Neural cell (in vitro differentiated cells): Measurements from ENCODE around the gene ACSL5. TPM values are rescaled to one million over a fixed set of nuclear protein-coding genes. Genes with fewer than 3 reads are reported as not detected.

Experiments used
- H2AFZ ChIP-seq: fragments of 200-600, 300-800 bp; sonication (generic), shearing (Covaris generic); 2 replicates; pipeline ENCODE4 v1.6.0; 2014; ENCODE audit warnings: low read depth, mild to moderate bottlenecking, antibody characterized with exemption, low read length, moderate library complexity
- H3F3A ChIP-seq: fragments of 200-600 bp; shearing (Covaris generic); 2 replicates; pipeline ENCODE4 v1.6.1; 2016; ENCODE audit warnings: mild to moderate bottlenecking, moderate library complexity, mixed read lengths, antibody characterized with exemption, low read length; ENCODE audit not compliant: insufficient read depth, poor library complexity, severe bottlenecking
- H3K27ac ChIP-seq: fragments of 200-600, 300-800 bp; sonication (generic), shearing (Covaris generic); 2 replicates; pipeline ENCODE4 v1.5.1; 2014; ENCODE audit warnings: mild to moderate bottlenecking, low read length, moderate library complexity
- H3K27me3 ChIP-seq: fragments of 300-800, 200-600 bp; sonication (generic), shearing (Covaris generic); 2 replicates; pipeline ENCODE4 v1.6.0; 2014; ENCODE audit warnings: mild to moderate bottlenecking, low read depth, low read length, moderate library complexity; ENCODE audit not compliant: insufficient read depth
- H3K36me3 ChIP-seq: fragments of 300-800, 200-600 bp; sonication (generic), shearing (Covaris generic); 2 replicates; pipeline ENCODE4 v1.5.1; 2014; ENCODE audit warnings: mild to moderate bottlenecking, antibody characterized with exemption, low read length, moderate library complexity; ENCODE audit not compliant: insufficient read depth
- H3K4me2 ChIP-seq: fragments of 300-800, 200-600 bp; sonication (generic), shearing (Covaris generic); 2 replicates; pipeline ENCODE4 v1.6.0; 2014; ENCODE audit warnings: mild to moderate bottlenecking, low read length
- H3K4me3 ChIP-seq: fragments of 300-800, 200-600 bp; sonication (generic), shearing (Covaris generic); 2 replicates; pipeline ENCODE4 v1.5.1; 2014; ENCODE audit warnings: mild to moderate bottlenecking, low read length, moderate library complexity
- H3K79me2 ChIP-seq: fragments of 200-600 bp; shearing (Covaris generic); replicated peaks from 2 replicates; pipeline ENCODE4 v1.6.0; 2014; ENCODE audit warnings: mild to moderate bottlenecking, low read length, moderate library complexity; ENCODE audit not compliant: insufficient read depth
- H3K9ac ChIP-seq: fragments of 300-800, 200-600 bp; sonication (generic), shearing (Covaris generic); 2 replicates; pipeline ENCODE4 v1.6.1; 2016; ENCODE audit warnings: mild to moderate bottlenecking, low read length, mixed read lengths
- H3K9me2 ChIP-seq: fragments of 200-600 bp; shearing (Covaris generic); 2 replicates; pipeline ENCODE4 v1.6.1; 2016; ENCODE audit warnings: mild to moderate bottlenecking, low read length, mixed read lengths; ENCODE audit not compliant: insufficient read depth
- H3K9me3 ChIP-seq: fragments of 200-600, 300-800 bp; sonication (generic), shearing (Covaris generic); 2 replicates; pipeline ENCODE4 v1.6.1; 2016; ENCODE audit warnings: mild to moderate bottlenecking, mixed run types, low read length, moderate library complexity, mixed read lengths
- H4K20me1 ChIP-seq: fragments of 200-600 bp; shearing (Covaris generic); 2 replicates; pipeline ENCODE4 v1.6.1; 2016; ENCODE audit warnings: mild to moderate bottlenecking, mixed run types; ENCODE audit not compliant: insufficient read depth
- EP300 ChIP-seq: fragments of 450-650 bp; conservative IDR thresholded peaks from 2 replicates; pipeline ENCODE4 v1.6.1; 2014; ENCODE audit warnings: antibody characterized with exemption, mild to moderate bottlenecking, moderate library complexity; ENCODE audit not compliant: poor library complexity, severe bottlenecking
- EZH2 ChIP-seq: fragments of 200-600, 300-800 bp; shearing (Covaris generic), sonication (generic); IDR thresholded peaks from 2 replicates; pipeline ENCODE4 v1.6.1; 2014; ENCODE audit warnings: antibody characterized with exemption, low read length, borderline replicate concordance, mild to moderate bottlenecking; ENCODE audit not compliant: insufficient read depth, poor library complexity, severe bottlenecking
- MXI1 ChIP-seq: fragments of 450-650 bp; conservative IDR thresholded peaks from 2 replicates; pipeline ENCODE4 v1.6.1; 2014; ENCODE audit warnings: antibody characterized with exemption, mild to moderate bottlenecking; ENCODE audit not compliant: poor library complexity, severe bottlenecking
- POLR2AphosphoS5 ChIP-seq: IDR thresholded peaks from 2 replicates; pipeline ENCODE4 v1.6.1; 2012
- RAD21 ChIP-seq: fragments of 450-650 bp; conservative IDR thresholded peaks from 2 replicates; pipeline ENCODE4 v1.6.1; 2014; ENCODE audit warnings: antibody characterized with exemption, mild to moderate bottlenecking, moderate library complexity
- SMC3 ChIP-seq: fragments of 450-650 bp; conservative IDR thresholded peaks from 2 replicates; pipeline ENCODE4 v1.6.1; 2014; ENCODE audit warnings: antibody characterized with exemption, mild to moderate bottlenecking, moderate library complexity; ENCODE audit not compliant: poor library complexity
- TAF1 ChIP-seq: IDR thresholded peaks from 2 replicates; pipeline ENCODE4 v1.6.1; 2012; ENCODE audit warnings: low read depth
- polyA minus RNA-seq: library from RNA; depleted of rRNA, polyadenylated mRNA; stranded (reverse); fragments of >200 nt; gene quantifications from 2 replicates; pipeline ENCODE4 v1.2.3, GENCODE V29; 2014
- polyA plus RNA-seq: library from polyadenylated mRNA; depleted of rRNA; stranded (reverse); fragments of >200 nt; gene quantifications from 2 replicates; pipeline ENCODE4 v1.2.3, GENCODE V29; 2014
- TF ChIP-seq, protein P1 (sequence below): IDR thresholded peaks from 2 replicates; pipeline ENCODE4 v1.6.1; 2012; ENCODE audit warnings: borderline replicate concordance
- TF ChIP-seq, protein P2 (sequence below): fragments of 450-650 bp; IDR thresholded peaks from 2 replicates; pipeline ENCODE4 v1.5.1; 2014; ENCODE audit warnings: antibody characterized with exemption, mild to moderate bottlenecking, moderate library complexity; ENCODE audit not compliant: poor library complexity, severe bottlenecking

ACSL5 gene, protein sequence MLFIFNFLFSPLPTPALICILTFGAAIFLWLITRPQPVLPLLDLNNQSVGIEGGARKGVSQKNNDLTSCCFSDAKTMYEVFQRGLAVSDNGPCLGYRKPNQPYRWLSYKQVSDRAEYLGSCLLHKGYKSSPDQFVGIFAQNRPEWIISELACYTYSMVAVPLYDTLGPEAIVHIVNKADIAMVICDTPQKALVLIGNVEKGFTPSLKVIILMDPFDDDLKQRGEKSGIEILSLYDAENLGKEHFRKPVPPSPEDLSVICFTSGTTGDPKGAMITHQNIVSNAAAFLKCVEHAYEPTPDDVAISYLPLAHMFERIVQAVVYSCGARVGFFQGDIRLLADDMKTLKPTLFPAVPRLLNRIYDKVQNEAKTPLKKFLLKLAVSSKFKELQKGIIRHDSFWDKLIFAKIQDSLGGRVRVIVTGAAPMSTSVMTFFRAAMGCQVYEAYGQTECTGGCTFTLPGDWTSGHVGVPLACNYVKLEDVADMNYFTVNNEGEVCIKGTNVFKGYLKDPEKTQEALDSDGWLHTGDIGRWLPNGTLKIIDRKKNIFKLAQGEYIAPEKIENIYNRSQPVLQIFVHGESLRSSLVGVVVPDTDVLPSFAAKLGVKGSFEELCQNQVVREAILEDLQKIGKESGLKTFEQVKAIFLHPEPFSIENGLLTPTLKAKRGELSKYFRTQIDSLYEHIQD
- polyA plus RNA-seq (not detected in 2 replicates), polyA minus RNA-seq (not detected in 2 replicates)

DNA sequence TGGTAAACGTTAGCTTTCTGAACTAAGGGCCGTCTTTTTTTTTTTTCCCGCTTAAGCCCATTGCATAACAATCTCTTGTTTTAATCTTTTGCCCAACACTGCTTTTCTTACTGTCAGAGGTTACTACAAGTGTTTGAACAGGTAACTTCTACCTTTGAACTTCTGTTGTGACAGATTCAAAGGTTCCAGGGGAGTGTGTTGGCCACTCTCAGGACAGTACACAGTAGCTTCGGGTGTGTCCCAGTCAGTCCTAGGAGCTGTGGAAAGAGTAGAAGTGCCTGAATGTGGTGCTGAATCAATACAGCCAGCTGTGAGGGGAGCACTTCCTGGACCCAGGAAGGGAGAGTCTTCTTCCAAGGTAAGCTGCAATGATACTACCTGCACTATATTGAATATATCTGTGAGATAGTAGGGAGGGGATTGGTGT, at the start of gene ACSL5:
Gene ACSL5, plus strand, starts transcription at position 205 of the 427 bp plus-strand sequence. CDS start 20,831 bp downstream, outside the sequence.
- Histone ChIP-seq H3K79me2 (no peaks in the 10 kb centered on the region), H3F3A (no peaks in the 10 kb centered on the region), H3K27ac (no peak within 1 kb of the TSS), H3K36me3 (no peaks in the 10 kb centered on the region), H3K4me2 (no peak within 1 kb of the TSS), H3K9me3 (no peaks in the 10 kb centered on the region), H2AFZ (no peak within 1 kb of the TSS), H4K20me1 (no peaks in the 10 kb centered on the region), H3K9me2 (no peaks in the 10 kb centered on the region), H3K9ac (no peak within 1 kb of the TSS), H3K27me3 (no peaks in the 10 kb centered on the region), H3K4me3 (no peak within 1 kb of the TSS)
- TF ChIP-seq, protein P1, sequence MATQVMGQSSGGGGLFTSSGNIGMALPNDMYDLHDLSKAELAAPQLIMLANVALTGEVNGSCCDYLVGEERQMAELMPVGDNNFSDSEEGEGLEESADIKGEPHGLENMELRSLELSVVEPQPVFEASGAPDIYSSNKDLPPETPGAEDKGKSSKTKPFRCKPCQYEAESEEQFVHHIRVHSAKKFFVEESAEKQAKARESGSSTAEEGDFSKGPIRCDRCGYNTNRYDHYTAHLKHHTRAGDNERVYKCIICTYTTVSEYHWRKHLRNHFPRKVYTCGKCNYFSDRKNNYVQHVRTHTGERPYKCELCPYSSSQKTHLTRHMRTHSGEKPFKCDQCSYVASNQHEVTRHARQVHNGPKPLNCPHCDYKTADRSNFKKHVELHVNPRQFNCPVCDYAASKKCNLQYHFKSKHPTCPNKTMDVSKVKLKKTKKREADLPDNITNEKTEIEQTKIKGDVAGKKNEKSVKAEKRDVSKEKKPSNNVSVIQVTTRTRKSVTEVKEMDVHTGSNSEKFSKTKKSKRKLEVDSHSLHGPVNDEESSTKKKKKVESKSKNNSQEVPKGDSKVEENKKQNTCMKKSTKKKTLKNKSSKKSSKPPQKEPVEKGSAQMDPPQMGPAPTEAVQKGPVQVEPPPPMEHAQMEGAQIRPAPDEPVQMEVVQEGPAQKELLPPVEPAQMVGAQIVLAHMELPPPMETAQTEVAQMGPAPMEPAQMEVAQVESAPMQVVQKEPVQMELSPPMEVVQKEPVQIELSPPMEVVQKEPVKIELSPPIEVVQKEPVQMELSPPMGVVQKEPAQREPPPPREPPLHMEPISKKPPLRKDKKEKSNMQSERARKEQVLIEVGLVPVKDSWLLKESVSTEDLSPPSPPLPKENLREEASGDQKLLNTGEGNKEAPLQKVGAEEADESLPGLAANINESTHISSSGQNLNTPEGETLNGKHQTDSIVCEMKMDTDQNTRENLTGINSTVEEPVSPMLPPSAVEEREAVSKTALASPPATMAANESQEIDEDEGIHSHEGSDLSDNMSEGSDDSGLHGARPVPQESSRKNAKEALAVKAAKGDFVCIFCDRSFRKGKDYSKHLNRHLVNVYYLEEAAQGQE = no peak
- TF ChIP-seq POLR2AphosphoS5 (no peak), EP300 (no peak)

DNA sequence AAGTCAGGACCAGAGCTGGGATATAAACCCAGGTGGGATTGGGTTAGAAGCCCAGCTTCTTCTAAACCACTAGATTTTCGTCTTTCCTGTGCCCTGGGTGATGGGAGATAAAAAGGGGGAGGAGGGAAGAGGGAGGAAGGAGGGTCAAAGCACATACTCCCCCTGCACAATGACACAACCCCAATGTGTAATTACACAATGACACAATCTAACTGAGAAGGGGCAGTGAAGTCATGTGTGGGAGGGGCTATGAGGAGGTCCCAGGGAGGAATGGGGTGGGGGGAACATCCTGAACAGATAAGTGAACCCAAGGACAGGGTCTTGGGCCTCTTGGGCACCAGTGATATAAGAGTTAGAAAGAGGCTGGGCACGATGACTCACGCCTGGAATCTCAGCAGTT, 46.2 kb upstream of the ACSL5 start:
- no peak overlapping the region for H2AFZ ChIP-seq
- H3K9me2 ChIP-seq = no peaks in the 10 kb centered on the region
- no peak overlapping the region for H3K27ac ChIP-seq
- H3F3A ChIP-seq = no peaks in the 10 kb centered on the region
- no peak overlapping the region for H3K4me2 ChIP-seq
- no peak overlapping the region for H3K4me3 ChIP-seq
- H3K27me3 ChIP-seq = no peaks in the 10 kb centered on the region
- H3K9ac ChIP-seq = no peak overlapping the region
- no peaks in the 10 kb centered on the region for H3K9me3 ChIP-seq
- no peak for TF ChIP-seq MXI1
- TF ChIP-seq TAF1 = no peak
- TF ChIP-seq, protein P1 = no peak
- no peak for TF ChIP-seq RAD21
- TF ChIP-seq, protein P2, sequence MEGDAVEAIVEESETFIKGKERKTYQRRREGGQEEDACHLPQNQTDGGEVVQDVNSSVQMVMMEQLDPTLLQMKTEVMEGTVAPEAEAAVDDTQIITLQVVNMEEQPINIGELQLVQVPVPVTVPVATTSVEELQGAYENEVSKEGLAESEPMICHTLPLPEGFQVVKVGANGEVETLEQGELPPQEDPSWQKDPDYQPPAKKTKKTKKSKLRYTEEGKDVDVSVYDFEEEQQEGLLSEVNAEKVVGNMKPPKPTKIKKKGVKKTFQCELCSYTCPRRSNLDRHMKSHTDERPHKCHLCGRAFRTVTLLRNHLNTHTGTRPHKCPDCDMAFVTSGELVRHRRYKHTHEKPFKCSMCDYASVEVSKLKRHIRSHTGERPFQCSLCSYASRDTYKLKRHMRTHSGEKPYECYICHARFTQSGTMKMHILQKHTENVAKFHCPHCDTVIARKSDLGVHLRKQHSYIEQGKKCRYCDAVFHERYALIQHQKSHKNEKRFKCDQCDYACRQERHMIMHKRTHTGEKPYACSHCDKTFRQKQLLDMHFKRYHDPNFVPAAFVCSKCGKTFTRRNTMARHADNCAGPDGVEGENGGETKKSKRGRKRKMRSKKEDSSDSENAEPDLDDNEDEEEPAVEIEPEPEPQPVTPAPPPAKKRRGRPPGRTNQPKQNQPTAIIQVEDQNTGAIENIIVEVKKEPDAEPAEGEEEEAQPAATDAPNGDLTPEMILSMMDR = no peak
- no peak for TF ChIP-seq EZH2
- TF ChIP-seq SMC3 = no peak
- TF ChIP-seq EP300 = no peak
- TF ChIP-seq POLR2AphosphoS5 = no peak
- H4K20me1 ChIP-seq = no peaks in the 10 kb centered on the region
- no peaks in the 10 kb centered on the region for H3K79me2 ChIP-seq
- H3K36me3 ChIP-seq = no peaks in the 10 kb centered on the region
